ENCODE measurements around the gene SERGEF.
A peak's percentile ranks its signal among the peaks of the same experiment; 100 is the strongest.
"Not testable (repeated sequence)": the region's sequence is repeated elsewhere in the genome, so short reads cannot be mapped to it uniquely, and the experiment has no call there.

The SERGEF gene

GRCh38 chr11:18000128-18000527 is 12.7 kb downstream of the SERGEF start:
- not testable (repeated sequence) for DNase-seq

GRCh38 chr11:17992916-17993315 is 19.9 kb downstream of the SERGEF start:
- DNase-seq: no peak

- peak; percentile 15 for DNase-seq
These were observed 20.9 kb downstream of the SERGEF start for GRCh38 chr11:17991783-17992433.

- DNase-seq: no peak
These were observed 23.5 kb downstream of the SERGEF start for GRCh38 chr11:17989306-17989705.

GRCh38 chr11:17988465-17988864 is 24.4 kb downstream of the SERGEF start:
- no peak for DNase-seq

GRCh38 chr11:17987826-17988225 is 25.0 kb downstream of the SERGEF start:
- no peak for DNase-seq

- no peak for DNase-seq
These were observed 26.1 kb downstream of the SERGEF start for GRCh38 chr11:17986711-17987220.

GRCh38 chr11:17986007-17986710 is 26.7 kb downstream of the SERGEF start:
- no peak for DNase-seq

- DNase-seq: peak; percentile 17
These were observed 27.3 kb downstream of the SERGEF start for GRCh38 chr11:17985517-17985916.

- no peak for DNase-seq
These were observed 29.3 kb downstream of the SERGEF start for GRCh38 chr11:17983569-17983968.

GRCh38 chr11:17979770-17980371 is 33.0 kb downstream of the SERGEF start:
- DNase-seq: peak; percentile 0

- peak; percentile 46 for DNase-seq
These were observed 34.1 kb downstream of the SERGEF start for GRCh38 chr11:17978553-17979287.

GRCh38 chr11:17976651-17977050 is 36.2 kb downstream of the SERGEF start:
- no peak for DNase-seq

- DNase-seq: no peak
These were observed 38.6 kb downstream of the SERGEF start for GRCh38 chr11:17974246-17974645.

- DNase-seq: no peak
These were observed 39.9 kb downstream of the SERGEF start for GRCh38 chr11:17972987-17973386.

- DNase-seq: no peak
These were observed 44.6 kb downstream of the SERGEF start for GRCh38 chr11:17968206-17968605.

- DNase-seq: no peak
These were observed 45.2 kb downstream of the SERGEF start for GRCh38 chr11:17967661-17968060.

GRCh38 chr11:17960091-17960490 is 52.8 kb downstream of the SERGEF start:
- DNase-seq: no peak

GRCh38 chr11:17958446-17958845 is 54.4 kb downstream of the SERGEF start:
- no peak for DNase-seq

GRCh38 chr11:17954395-17955252 is 58.2 kb downstream of the SERGEF start:
- DNase-seq: no peak

- no peak for DNase-seq
These were observed 60.4 kb downstream of the SERGEF start for GRCh38 chr11:17952487-17952886.

- no peak for DNase-seq
These were observed 61.0 kb downstream of the SERGEF start for GRCh38 chr11:17951685-17952388.

Data from kidney glomerular epithelial cell (primary cell).